H1 (cell line): Measurements from ENCODE around the gene MFAP3L. TPM values are rescaled to one million over a fixed set of nuclear protein-coding genes. Genes with fewer than 3 reads are reported as not detected.

ENCODE experiments used
- CHD7 ChIP-seq: fragments of 300-600 bp; sonication (generic); IDR thresholded peaks from 2 replicates; pipeline ENCODE4 v1.7.1; 2012; ENCODE audit warnings: low read length, moderate library complexity, mild to moderate bottlenecking, inconsistent platforms; ENCODE audit not compliant: insufficient replicate concordance
- JUN ChIP-seq: IDR thresholded peaks from 2 replicates; pipeline ENCODE4 v1.6.1; 2011; ENCODE audit warnings: low read depth, mild to moderate bottlenecking, improper control_type of control experiment, low read length
- RAD21 ChIP-seq, 2 experiments: IDR thresholded peaks in 1 of 2; conservative IDR thresholded peaks in 1 of 2; 2 replicates each; pipeline ENCODE4 v1.6.1; 2011; ENCODE audit warnings: low read depth in 2 of 2, low read length in 2 of 2, improper control_type of control experiment in 1 of 2, inconsistent platforms in 1 of 2, mild to moderate bottlenecking in 1 of 2, moderate library complexity in 1 of 2
- RBBP5 ChIP-seq: IDR thresholded peaks from 2 replicates; pipeline ENCODE4 v1.7.1; 2012; ENCODE audit warnings: low read depth, mild to moderate bottlenecking, inconsistent platforms, low read length, moderate library complexity, borderline replicate concordance
- SIN3A ChIP-seq, 2 experiments: IDR thresholded peaks in 1 of 2; conservative IDR thresholded peaks in 1 of 2; 2 replicates each; pipeline ENCODE4 v1.6.1; 2011 to 2012; ENCODE audit warnings: low read length in 2 of 2, improper control_type of control experiment in 1 of 2, low read depth in 1 of 2, mild to moderate bottlenecking in 1 of 2
- SP2 ChIP-seq: IDR thresholded peaks from 2 replicates; pipeline ENCODE4 v1.6.1; 2012; ENCODE audit warnings: mild to moderate bottlenecking, low read length, inconsistent platforms
- SP4 ChIP-seq: IDR thresholded peaks from 2 replicates; pipeline ENCODE4 v1.6.1; 2012; ENCODE audit warnings: low read length, inconsistent platforms
- SUZ12 ChIP-seq: fragments of 200-600 bp; sonication (generic); IDR thresholded peaks from 2 replicates; pipeline ENCODE4 v1.6.1; 2012; ENCODE audit warnings: mild to moderate bottlenecking, inconsistent platforms, low read length, moderate library complexity, mixed read lengths
- TBP ChIP-seq: IDR thresholded peaks from 2 replicates; pipeline ENCODE4 v1.6.1; 2011; ENCODE audit warnings: low read depth, low read length, improper control_type of control experiment
- polyA plus RNA-seq, 7 experiments: library from polyadenylated mRNA; depleted of rRNA in 3 of 7; stranded (reverse) in 5 of 7; unstranded in 2 of 7; fragments of >200 nt in 5 of 7; fragments of 200-250 nt in 2 of 7; gene quantifications; 1 replicate in 5 of 7; 2 replicates in 1 of 7; 4 replicates in 1 of 7; pipeline versions ENCODE4 v1.2.1 to v1.2.3, GENCODE V29; 2011 to 2013; ENCODE audit warnings: missing spikeins in 2 of 7, mixed read lengths in 2 of 7
- total RNA-seq: library from RNA; stranded (reverse); fragmentation: NEBNext Ultra II Directional; extraction: Animal tissue kit (Norgen Biotek cat#: 25700); gene quantifications from 2 replicates; pipeline ENCODE4 v1.2.1, GENCODE V29; 2021

Gene MFAP3L
- total and polyA plus RNA-seq, 2 of the 8 experiments (the other 6 are each of a cell fraction or from before 2014, with no cell fraction given), result 7.0 to 9.8 TPM

GRCh38 chr4:169984745-169985144 is 41.5 kb downstream of the MFAP3L start (continued):
- no peak for TF ChIP-seq CHD7
- no peak for TF ChIP-seq SP4
- no peak for TF ChIP-seq SUZ12
- TF ChIP-seq SIN3A (conservative IDR thresholded peaks at IDR 0.05 in 1 of 2, IDR thresholded peaks at IDR 0.05 in 1 of 2; ENCODE audit: low read depth in 1 of 2, low read length in 2 of 2), result no peak
- TF ChIP-seq JUN, result no peak
- TF ChIP-seq RAD21 (IDR thresholded peaks at IDR 0.05 in 1 of 2, conservative IDR thresholded peaks at IDR 0.05 in 1 of 2; ENCODE audit: low read depth in 2 of 2, low read length in 2 of 2), result no peak
- TF ChIP-seq SP2, result no peak
- TF ChIP-seq RBBP5, result no peak
- no peak for TF ChIP-seq TBP
